IPS-11a (cell line): ENCODE measurements around the gene NCOA7.
"Not testable (repeated sequence)": the region's sequence is repeated elsewhere in the genome, so short reads cannot be mapped to it uniquely, and the experiment has no call there.

Experiments used
- H3K4me3 ChIP-seq: one replicate; pipeline ENCODE4 v1.5.1; 2013; ENCODE audit warnings: low read depth, low read length, control low read depth

The NCOA7 gene

GRCh38 chr6:125963817-125964216, 173.1 kb downstream of the NCOA7 start:
- H3K4me3 ChIP-seq = no peak overlapping the region

- H3K4me3 ChIP-seq = no peak overlapping the region
These were observed 175.8 kb downstream of the NCOA7 start for GRCh38 chr6:125966569-125966968.

- H3K4me3 ChIP-seq = no peak overlapping the region
These were observed 177.7 kb downstream of the NCOA7 start for GRCh38 chr6:125968493-125968892.

- H3K4me3 ChIP-seq = no peak overlapping the region
These were observed 180.0 kb downstream of the NCOA7 start for GRCh38 chr6:125970760-125971159.

- H3K4me3 ChIP-seq = not testable (repeated sequence)
These were observed 181.7 kb downstream of the NCOA7 start for GRCh38 chr6:125972478-125972877.

- no peak overlapping the region for H3K4me3 ChIP-seq
These were observed 183.6 kb downstream of the NCOA7 start for GRCh38 chr6:125974214-125974866.

- no peak overlapping the region for H3K4me3 ChIP-seq
These were observed 188.3 kb downstream of the NCOA7 start for GRCh38 chr6:125979101-125979500.
